Gastroesophageal sphincter (tissue), 3 donors: ENCODE data around the gene STXBP1.

Experiments
- POLR2A ChIP-seq, 2 donors: fragments of 450-650 bp; IDR thresholded peaks; one replicate each; pipeline ENCODE4 v1.6.1; 2017; ENCODE audit warnings: antibody characterized with exemption in 2 of 2, mild to moderate bottlenecking in 2 of 2, moderate library complexity in 1 of 2
- TF ChIP-seq, protein P1 (sequence below), 4 experiments: fragments of 200-600 bp in 2 of 4; fragments of 450-650 bp in 2 of 4; sonication (generic) in 1 of 4; IDR thresholded peaks; one replicate each; pipeline ENCODE4 v1.5.1; 2017 to 2019; ENCODE audit warnings: antibody characterized with exemption in 4 of 4, mild to moderate bottlenecking in 2 of 4, moderate library complexity in 2 of 4

DNA sequence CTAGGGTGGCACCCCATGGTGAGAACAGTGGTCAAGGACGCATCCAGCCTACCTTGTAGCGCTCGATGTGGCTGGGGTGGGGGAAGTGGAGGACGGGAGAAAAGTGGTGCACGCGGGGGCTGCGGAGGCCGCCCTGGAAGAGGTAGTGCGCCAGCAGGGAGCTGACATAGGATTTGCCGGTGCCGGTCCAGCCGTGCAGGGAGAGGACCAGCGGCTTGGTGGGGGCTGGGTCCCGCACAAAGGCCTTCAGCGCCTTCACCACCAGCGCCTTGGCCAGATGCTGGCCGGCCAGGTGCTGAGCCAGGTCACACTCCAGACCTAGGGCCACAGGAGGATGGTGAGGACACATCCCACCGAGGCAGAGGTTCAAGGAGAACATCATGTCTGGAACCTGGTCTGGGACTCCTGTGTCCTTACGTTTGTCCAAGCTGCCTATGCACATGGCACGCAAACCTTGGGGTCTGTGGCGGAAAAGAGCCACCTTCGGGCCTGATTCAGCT is 122.2 kb downstream of the STXBP1 start:
- TF ChIP-seq POLR2A (IDR thresholded peaks at IDR 0.05) = no peak
- TF ChIP-seq, protein P1, sequence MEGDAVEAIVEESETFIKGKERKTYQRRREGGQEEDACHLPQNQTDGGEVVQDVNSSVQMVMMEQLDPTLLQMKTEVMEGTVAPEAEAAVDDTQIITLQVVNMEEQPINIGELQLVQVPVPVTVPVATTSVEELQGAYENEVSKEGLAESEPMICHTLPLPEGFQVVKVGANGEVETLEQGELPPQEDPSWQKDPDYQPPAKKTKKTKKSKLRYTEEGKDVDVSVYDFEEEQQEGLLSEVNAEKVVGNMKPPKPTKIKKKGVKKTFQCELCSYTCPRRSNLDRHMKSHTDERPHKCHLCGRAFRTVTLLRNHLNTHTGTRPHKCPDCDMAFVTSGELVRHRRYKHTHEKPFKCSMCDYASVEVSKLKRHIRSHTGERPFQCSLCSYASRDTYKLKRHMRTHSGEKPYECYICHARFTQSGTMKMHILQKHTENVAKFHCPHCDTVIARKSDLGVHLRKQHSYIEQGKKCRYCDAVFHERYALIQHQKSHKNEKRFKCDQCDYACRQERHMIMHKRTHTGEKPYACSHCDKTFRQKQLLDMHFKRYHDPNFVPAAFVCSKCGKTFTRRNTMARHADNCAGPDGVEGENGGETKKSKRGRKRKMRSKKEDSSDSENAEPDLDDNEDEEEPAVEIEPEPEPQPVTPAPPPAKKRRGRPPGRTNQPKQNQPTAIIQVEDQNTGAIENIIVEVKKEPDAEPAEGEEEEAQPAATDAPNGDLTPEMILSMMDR (IDR thresholded peaks at IDR 0.05) = no peak
